ENCODE results near the gene LSMEM2. TPM values are rescaled to one million over a fixed set of nuclear protein-coding genes. Genes with fewer than 3 reads are reported as not detected.

The LSMEM2 gene
- polyA plus RNA-seq, 1 donor (not counting 4 experiments of a cell fraction or from before 2014, with no cell fraction given), result not detected

DNA sequence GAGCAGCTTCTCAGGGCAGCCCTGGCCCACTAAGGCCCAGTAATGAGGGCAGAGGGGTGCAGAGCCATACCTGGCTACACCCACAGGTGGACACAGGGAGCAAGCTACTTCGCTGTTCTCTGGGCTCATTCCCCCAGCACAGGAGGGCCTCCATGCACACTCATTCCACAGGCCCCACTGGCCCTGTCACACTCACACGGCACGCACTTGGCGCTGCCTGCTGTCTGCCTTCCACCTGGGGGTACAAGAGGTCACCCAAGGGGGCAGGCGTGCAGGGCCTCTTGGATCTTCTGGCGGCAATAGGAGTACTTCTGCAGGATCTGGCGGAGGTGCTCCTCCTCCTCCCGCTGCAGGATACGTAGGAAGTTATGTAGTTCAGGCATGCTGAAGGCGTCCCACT is 51.4 kb downstream of the LSMEM2 start:
- dilution Hi-C loops (cut with MboI; ENCODE audit: extremely low pct_ligation_motif_present, low sequenced_read_pairs), result no loop called here
- H3K9me1 ChIP-seq (ENCODE audit: control insufficient read depth, extremely low read depth, insufficient read depth, low read length), result no peaks in the 10 kb centered on the region
- no peak overlapping the region for H3K27ac ChIP-seq (ENCODE audit: control insufficient read depth, insufficient read depth, low read length)
- no peak for DNase-seq (ENCODE audit: low read depth, low spot score)
- H3K36me3 ChIP-seq (ENCODE audit: control insufficient read depth in 2 of 2, extremely low read depth in 1 of 2, insufficient read depth in 2 of 2, low read length in 2 of 2), result peaks cover 31 to 41% of the 10 kb centered on the region in 2 experiments
- peaks cover 25% of the 10 kb centered on the region for H3K4me1 ChIP-seq (ENCODE audit: control insufficient read depth, extremely low read depth, insufficient read depth, low read length)
- no peak for FAIRE-seq
- H4K20me1 ChIP-seq (ENCODE audit: control insufficient read depth, extremely low read depth, insufficient read depth, low read length), result peaks cover 7% of the 10 kb centered on the region
- no peak overlapping the region for H3K4me3 ChIP-seq (ENCODE audit: control insufficient read depth in 2 of 3, extremely low read depth in 1 of 3, insufficient read depth in 2 of 3, low read depth in 1 of 3, low read length in 3 of 3)
- H3K79me2 ChIP-seq (ENCODE audit: control insufficient read depth, insufficient read depth, low read length), result peaks cover 67% of the 10 kb centered on the region
- H3K4me2 ChIP-seq (ENCODE audit: control insufficient read depth, extremely low read depth, insufficient read depth, low read depth, low read length), result no peak overlapping the region
- no peaks in the 10 kb centered on the region for H3K27me3 ChIP-seq (ENCODE audit: control insufficient read depth, extremely low read depth, insufficient read depth, low read length)
- no peak overlapping the region for H3K9ac ChIP-seq (ENCODE audit: control insufficient read depth, extremely low read depth, insufficient read depth, low read length)
- no peaks in the 10 kb centered on the region for H3K9me3 ChIP-seq (ENCODE audit: control insufficient read depth, low read depth, low read length)
- no peak for TF ChIP-seq EZH2 (IDR thresholded peaks at IDR 0.05; ENCODE audit: low read length)
- TF ChIP-seq, protein P1, sequence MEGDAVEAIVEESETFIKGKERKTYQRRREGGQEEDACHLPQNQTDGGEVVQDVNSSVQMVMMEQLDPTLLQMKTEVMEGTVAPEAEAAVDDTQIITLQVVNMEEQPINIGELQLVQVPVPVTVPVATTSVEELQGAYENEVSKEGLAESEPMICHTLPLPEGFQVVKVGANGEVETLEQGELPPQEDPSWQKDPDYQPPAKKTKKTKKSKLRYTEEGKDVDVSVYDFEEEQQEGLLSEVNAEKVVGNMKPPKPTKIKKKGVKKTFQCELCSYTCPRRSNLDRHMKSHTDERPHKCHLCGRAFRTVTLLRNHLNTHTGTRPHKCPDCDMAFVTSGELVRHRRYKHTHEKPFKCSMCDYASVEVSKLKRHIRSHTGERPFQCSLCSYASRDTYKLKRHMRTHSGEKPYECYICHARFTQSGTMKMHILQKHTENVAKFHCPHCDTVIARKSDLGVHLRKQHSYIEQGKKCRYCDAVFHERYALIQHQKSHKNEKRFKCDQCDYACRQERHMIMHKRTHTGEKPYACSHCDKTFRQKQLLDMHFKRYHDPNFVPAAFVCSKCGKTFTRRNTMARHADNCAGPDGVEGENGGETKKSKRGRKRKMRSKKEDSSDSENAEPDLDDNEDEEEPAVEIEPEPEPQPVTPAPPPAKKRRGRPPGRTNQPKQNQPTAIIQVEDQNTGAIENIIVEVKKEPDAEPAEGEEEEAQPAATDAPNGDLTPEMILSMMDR (optimal IDR thresholded peaks at IDR 0.05 in 1 of 3, IDR thresholded peaks at IDR 0.05 in 1 of 3, conservative IDR thresholded peaks at IDR 0.05 in 1 of 3; ENCODE audit: extremely low read depth in 1 of 3, insufficient read depth in 2 of 3, low read length in 3 of 3), result no peak
- H2AFZ ChIP-seq (ENCODE audit: control insufficient read depth, low read length), result no peak overlapping the region

DNA sequence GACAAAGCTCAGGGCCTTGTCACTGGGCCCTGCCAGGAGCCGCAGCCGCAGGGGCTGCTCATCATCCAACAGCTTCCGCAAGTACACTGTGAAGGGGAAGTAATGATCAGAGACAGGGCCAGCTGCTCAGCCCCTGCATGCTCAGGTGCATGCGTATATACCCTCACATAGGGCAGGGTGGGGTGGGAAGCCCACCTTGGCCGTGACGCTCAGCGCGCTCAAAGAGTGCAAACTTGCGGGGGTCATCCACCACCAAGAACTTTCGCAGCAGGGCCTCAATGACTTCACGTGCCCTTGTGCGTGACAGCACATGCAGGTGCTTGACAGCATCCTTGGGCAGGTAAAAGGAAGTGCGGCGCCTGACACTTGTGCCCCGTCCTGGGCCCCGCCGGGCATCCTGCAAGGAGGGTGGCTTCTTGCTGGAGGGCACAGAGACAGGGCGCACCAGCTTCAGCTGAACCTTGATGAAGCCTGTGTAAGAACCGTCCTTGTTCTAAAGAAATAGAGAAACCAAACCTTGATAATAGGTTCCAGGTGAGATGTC is 52.5 kb downstream of the LSMEM2 start:
- TF ChIP-seq, protein P1 (optimal IDR thresholded peaks at IDR 0.05 in 1 of 3, IDR thresholded peaks at IDR 0.05 in 1 of 3, conservative IDR thresholded peaks at IDR 0.05 in 1 of 3; ENCODE audit: extremely low read depth in 1 of 3, insufficient read depth in 2 of 3, low read length in 3 of 3), result no peak
- TF ChIP-seq EZH2 (IDR thresholded peaks at IDR 0.05; ENCODE audit: low read length), result no peak
- Histone ChIP-seq H3K4me3 (ENCODE audit: control insufficient read depth in 2 of 3, extremely low read depth in 1 of 3, insufficient read depth in 2 of 3, low read depth in 1 of 3, low read length in 3 of 3) (no peak overlapping the region), H3K36me3 (ENCODE audit: control insufficient read depth in 2 of 2, extremely low read depth in 1 of 2, insufficient read depth in 2 of 2, low read length in 2 of 2) (peaks cover 31 to 33% of the 10 kb centered on the region in 2 experiments), H4K20me1 (ENCODE audit: control insufficient read depth, extremely low read depth, insufficient read depth, low read length) (peaks cover 7% of the 10 kb centered on the region), H3K27me3 (ENCODE audit: control insufficient read depth, extremely low read depth, insufficient read depth, low read length) (no peaks in the 10 kb centered on the region), H2AFZ (ENCODE audit: control insufficient read depth, low read length) (no peak overlapping the region), H3K9ac (ENCODE audit: control insufficient read depth, extremely low read depth, insufficient read depth, low read length) (no peak overlapping the region), H3K9me1 (ENCODE audit: control insufficient read depth, extremely low read depth, insufficient read depth, low read length) (no peaks in the 10 kb centered on the region), H3K9me3 (ENCODE audit: control insufficient read depth, low read depth, low read length) (no peaks in the 10 kb centered on the region), H3K4me1 (ENCODE audit: control insufficient read depth, extremely low read depth, insufficient read depth, low read length) (peaks cover 34% of the 10 kb centered on the region), H3K79me2 (ENCODE audit: control insufficient read depth, insufficient read depth, low read length) (peaks cover 72% of the 10 kb centered on the region), H3K27ac (ENCODE audit: control insufficient read depth, insufficient read depth, low read length) (no peak overlapping the region), H3K4me2 (ENCODE audit: control insufficient read depth, extremely low read depth, insufficient read depth, low read depth, low read length) (no peak overlapping the region)
- dilution Hi-C loops (cut with MboI; ENCODE audit: extremely low pct_ligation_motif_present, low sequenced_read_pairs), result no loop called here
- FAIRE-seq (no peak), DNase-seq (ENCODE audit: low read depth, low spot score) (no peak)

Data from keratinocyte (primary cell).